GM20431 (cell line): Measurements from ENCODE around the gene PRKN.

ENCODE experiments used
- in situ Hi-C: fragments of 300-500 bp; cut with MseI, MboI; formaldehyde crosslinking; loops from one replicate; pipeline ENCODE4 v1.15.0; 2020; ENCODE audit warnings: low sequenced_read_pairs; ENCODE audit not compliant: unreplicated experiment

Gene PRKN

DNA sequence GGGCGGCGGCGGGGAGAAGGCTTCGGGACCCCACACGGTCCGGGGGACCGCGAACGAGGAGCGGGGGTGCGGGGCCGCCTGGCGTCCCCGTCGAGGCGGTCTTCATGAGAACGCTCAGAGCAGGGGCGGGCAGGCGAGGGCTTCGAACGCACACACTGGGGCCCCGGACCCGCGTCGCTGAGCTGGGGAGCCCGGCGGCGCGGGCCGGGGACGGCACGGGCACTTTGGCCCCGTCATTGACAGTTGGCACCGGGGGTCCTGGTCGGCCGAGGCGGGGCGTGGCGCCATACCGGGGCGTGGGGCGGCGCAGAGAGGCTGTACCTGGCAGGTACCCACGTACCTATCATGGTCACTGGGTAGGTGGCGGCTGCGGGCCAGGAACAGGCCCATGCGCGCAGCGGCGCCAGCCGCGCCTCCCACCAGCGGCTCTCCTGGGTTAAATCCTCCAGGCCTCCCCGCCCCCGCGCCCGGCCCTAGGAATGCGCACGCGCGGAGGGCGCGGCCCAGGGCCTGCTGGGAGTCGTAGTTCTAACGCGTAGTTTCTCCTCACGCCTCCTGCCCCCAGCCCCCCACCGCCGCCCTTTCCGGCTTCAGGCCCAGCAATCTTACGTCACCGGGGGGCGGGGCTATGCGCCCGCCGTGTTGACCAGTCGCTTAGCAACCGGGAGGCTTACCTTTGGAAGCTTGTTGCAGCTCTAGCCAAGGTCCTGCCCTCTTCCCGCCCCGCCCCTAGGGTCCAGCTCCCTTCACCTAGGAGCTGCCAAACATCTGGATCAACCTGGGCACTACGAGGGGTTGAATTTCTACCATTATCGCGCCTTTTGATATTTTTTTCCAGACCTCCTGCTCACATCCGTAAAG lies at the start of gene PRKN, which contains the start of gene PACRG:
TSS of gene PRKN (minus strand) at position 445 of the 861 bp plus-strand sequence.
TSS of gene PACRG (plus strand) at position 653 of the 861 bp plus-strand sequence.
- in situ Hi-C loops, result no loop called here

DNA sequence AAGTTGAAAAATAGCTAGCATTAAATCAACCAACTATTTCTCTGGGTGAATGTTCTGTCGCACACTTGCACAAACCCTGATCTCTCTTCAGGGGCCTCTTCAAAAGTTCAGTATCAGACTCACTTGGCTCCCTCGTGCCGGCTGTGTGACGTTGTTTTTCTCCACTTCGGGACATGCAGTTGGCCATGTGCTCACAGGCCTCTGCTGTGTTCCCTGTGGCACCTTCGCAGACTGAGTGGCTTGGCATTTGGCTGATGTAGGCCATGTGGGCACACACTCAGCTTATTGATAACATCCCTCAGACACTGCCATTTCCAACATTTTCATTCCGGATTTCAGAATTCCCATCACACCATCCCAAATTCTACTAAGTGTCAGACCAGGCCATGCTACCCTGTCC lies 49.5 kb upstream of the PRKN start:
- in situ Hi-C loops, result no loop called here

DNA sequence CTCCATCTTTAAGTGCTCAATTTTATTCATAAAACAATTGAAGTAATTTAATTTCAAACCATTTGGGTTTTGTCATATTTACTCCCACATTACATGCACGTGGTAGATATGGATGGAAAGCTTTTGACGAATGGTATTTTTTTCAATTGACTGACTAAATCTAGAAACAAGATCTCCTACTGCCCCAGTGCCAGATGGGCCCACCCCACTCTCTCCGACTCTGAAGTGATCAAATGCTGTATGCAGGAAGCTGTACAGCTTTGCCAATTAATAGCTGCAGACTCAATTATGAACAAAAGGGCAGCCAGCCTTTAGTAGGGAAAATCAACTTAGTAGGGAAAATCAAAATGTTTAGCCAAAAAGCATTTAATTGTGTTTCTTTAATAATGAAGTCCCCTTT lies 46.4 kb upstream of the PRKN start:
- in situ Hi-C loops, result no loop called here

DNA sequence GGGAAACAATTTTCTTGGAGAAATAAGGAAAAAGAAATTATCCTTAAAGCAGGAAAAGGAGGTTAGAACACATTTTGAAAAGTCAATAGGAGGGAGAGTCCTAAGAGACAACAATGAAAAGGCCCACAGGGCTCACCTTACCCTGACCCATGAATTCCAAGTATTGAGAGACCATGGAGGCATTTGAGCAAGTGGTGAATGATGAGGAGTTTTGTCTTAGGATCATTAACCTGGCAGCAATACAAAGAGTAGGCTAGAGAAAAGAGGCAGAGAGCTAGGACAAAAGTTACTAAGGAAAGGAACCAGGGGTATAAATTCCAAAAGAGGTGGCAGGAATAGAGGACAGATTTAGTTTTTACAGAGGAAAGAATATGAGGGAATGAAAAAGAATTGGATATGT lies 44.9 kb upstream of the PRKN start:
- in situ Hi-C loops, result no loop called here

DNA sequence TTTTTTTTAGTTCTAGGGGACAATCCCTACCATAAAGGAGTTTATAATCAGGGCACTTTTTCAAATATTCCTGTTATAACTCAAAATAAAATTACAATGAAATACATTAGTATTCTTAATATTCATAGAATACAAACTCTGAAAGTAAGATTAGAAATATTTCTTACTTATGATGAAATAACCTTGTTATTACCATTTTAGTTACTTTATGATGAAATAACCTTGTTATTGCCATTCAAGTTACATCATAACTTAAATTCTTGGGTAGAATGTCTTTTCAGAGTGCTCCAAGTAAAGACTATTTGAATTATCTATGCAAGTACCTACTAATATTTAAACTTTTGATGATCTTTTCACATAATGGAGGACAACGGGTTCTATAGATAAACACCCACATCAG lies 43.4 kb upstream of the PRKN start:
- in situ Hi-C loops, result no loop called here

DNA sequence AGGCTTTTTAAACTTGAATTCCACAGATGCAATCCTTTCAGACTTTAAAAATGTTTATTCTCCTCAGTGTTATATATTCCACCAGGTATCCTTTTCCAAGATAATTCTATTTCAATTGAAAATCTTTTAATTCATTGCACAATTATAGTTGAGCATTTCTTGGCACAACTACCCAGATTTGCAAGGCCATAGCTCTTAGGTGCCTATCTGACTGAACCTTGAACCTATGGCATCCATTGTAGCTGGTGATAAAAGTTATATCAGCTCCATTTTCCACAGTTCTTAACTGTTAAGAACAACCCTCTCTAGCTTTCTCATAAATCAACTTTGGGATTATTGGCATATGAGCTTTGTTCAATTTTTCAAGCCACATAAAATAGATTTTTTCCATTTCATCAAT lies 42.6 kb upstream of the PRKN start:
- in situ Hi-C loops, result no loop called here

DNA sequence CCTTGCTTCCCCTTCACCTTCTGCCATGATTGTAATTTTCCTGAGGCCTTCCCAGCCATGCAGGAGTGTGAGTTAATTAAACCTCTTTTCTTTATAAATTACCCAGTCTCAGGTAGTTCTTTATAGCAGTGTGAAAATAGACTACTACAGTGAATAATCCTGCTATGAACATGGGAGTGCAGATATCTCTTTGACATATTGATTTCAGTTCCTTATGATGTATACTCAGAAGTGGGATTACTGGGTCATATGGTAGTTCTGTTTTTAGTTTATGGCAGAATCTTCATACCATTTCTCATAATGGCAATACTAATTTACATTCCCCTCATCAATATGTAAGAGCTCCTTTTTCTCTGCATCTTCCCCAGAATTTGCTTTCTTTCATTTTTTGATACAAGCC lies 26.2 kb upstream of the PRKN start:
- in situ Hi-C loops, result no loop called here

DNA sequence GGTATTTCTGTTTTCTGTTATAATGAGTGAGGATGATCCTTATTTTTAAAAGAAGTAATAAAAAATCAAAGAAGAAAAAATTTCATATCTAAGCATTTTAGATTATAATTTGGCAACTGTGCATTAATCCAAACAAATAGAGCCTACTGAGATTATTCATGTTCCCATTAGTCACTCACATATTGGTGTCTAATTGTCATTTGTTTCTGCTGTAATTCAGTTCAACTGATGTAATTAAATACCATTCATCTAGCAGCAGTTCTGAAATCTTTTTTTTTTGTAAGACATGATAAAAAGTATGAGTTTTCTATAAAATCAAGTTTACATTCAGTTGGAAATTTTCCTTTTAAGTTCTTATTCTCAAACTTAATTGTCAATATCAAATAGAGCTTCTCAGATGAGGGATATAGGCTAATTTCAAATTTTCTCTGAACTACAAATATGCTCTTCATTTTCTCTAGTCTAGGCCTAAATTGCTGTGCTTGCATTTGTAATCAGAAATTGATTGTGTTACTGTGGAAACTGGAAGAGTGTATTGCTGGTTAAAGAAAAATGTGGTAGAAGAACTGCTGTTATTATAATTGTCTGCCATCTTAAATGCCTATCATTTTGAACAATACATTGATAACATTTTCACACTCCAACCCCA lies 23.8 kb upstream of the PRKN start:
- in situ Hi-C loops, result no loop called here

DNA sequence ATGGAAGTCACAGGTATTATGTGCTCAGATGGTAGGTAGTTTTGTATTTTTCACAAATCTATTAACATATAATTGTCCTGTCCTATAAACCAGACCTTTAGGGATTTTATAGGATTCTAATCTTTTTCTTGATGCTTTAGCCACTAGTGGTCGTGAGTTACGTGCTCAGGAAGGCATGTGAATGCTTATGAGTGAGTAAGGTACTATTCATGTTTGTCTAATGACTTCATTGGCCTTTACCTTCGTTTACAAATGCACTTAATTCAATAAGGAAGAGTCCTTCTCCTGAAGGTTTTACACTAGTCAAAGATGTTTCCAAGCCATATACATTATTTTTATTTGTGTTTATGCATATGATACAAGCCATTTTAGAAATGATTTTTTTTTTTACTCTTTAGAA lies 23.2 kb upstream of the PRKN start:
- in situ Hi-C loops, result no loop called here

DNA sequence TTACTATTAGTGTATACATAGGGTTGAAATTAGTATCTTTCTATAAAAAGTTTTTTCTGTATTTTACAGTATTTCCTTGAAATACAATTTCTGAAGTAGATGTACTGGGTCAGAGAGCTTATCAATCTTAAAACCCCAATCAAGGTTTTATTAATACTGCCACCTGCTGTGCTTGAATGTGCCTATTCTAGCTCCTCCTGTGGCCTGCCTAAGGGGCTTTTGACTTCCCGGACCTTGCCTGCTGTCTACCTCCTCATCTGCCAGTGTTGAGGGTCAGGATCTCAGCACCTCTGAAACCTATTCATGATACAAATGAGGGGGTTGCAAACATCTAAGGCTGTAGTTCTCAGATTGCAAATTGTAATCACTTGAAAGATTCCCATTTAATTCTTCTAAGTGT lies 9.4 kb upstream of the PRKN start:
- in situ Hi-C loops, result no loop called here

DNA sequence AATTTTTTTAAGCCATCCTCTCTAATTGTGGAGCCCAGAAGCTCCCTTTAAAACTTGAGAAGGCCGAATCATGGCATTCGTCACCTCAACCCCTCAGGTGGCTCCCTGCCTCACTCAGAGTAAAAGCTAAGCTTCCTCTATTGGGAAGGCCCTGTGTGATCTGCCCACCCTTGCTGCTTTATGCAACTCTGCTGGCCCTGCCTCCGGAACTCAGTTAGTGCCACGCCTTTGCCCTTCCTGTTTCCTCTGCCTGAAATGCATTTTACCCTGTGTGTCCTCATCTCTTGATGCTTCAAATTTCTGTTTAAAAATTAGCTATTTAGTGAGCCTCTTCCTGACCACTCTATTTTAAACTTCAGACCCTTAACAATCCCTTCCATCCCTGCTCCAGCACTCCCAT lies 5.9 kb upstream of the PRKN start:
- in situ Hi-C loops, result no loop called here

DNA sequence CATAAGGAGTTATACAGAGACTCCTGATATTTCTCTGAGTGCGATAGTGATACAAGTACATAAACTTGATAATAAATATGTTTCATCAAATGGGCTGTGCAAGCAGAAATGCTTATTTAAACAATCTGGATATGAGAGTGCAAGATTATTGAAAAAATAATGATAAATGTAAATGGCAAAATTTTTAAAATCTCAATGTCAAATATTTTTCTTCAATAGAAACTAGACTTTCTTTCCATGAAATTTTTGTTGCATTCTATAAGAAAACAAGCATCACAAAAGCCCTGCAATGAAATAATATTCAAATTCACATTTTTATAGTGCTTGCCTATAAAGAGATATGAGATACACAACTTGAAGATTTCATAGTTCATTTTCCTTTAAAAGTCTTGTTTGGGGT lies 2.9 kb upstream of the PRKN start:
- in situ Hi-C loops, result no loop called here

DNA sequence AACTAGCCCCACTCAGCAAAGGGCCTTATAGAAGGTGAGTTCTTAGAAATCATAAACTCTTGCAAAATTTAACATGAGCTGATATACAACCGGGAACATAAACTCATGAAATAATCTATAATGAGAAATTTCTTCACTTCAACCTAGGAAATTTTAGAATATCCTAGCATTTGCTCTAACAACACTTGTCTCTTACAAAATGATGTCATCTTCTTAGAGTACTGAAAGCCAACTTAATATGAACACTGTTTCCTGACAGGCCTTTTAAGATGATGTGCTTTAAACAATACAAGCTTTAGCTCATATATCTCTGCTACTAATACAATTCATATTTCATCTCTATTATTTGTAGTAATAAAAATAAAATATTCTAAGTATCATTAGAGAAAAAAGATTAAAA lies 1.1 kb upstream of the PRKN start:
- in situ Hi-C loops, result no loop called here

DNA sequence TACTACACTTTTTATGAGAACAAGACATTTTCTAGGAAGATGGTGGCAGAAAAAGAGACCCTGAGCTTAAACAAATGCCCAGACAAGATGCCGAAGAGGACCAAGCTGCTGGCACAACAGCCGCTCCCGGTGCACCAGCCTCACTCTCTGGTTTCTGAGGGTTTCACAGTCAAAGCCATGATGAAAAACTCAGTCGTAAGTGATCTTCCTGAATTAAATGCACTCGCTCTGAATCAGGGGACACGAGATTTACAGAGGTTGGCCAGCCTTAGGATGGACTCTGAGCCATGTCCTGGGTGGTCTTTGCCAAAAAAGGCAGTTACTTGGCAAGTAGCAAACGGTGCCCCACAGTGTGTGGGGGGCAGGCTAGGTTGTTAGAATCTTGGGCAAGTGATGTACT lies 631 bp upstream of the PRKN start:
- in situ Hi-C loops, result no loop called here

DNA sequence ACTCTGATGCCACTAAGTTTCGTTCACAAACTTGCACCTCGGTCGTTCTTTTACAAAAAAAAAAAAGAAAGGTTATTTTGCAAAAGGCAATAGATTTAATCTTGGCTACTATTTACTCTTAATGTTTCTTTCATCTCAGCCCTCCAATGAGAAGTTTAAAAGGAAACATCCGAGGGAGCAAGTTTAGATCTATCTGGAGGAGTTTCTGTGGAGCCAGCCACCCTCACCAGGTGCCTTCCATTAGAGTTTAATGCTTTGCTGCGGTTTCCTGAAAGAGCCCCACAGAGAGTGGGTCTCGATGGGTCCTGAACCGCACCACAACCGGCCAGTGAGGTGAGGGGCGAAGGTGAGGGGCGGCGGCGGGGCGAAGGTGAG lies 632 bp downstream of the PRKN start:
- in situ Hi-C loops, result no loop called here

DNA sequence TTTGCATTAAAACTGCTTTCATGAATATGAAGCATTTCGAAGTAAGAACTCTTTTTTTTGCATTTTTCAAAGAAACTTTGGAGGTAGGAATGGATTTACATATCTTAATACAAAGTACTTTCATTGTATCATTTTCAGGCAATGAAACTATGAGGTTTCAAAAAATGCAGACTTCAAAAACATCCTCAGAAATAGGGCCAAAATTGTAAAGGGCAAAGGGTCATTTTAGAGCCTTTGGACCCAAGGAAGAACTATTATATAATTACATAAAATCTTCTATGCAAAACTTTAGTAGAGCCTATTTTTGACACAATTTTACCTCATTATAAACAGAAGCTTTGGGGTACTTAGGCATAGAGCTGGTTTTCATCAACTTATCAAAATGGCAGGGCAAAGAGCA lies 4.9 kb downstream of the PRKN start:
- in situ Hi-C loops, result no loop called here

DNA sequence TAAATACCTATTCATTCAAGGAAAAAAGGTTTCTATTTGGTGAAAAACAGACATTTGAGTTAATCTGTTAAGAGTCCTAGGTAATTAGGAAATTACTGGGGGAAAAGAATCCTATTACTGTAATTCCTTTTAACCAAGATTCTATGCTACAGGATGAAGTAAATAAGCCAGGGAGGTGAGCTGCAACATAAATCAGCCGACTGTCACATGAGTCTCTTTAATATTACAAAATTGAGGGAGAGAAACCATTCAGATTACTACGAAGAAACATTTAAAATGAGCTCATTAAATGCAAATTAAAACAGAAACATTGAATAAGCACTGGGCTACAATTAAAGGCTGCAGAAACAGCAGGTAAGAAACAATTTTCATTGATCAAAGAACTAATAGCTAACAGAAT lies 5.3 kb downstream of the PRKN start:
- in situ Hi-C loops, result no loop called here

DNA sequence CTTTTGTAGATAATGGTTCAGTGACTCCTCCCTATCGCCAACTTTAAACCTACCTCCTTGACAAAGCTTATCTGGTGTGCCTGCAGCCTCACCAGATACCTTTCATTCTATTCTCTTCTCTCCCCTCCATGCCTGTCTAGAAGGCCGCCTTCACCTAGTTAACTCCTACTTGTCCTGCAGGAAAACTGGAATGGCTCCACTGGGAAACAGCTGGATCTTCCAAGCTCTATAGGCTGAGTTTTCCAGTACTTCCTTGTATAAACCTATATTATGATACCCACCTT lies 6.2 kb downstream of the PRKN start:
- in situ Hi-C loops, result no loop called here

DNA sequence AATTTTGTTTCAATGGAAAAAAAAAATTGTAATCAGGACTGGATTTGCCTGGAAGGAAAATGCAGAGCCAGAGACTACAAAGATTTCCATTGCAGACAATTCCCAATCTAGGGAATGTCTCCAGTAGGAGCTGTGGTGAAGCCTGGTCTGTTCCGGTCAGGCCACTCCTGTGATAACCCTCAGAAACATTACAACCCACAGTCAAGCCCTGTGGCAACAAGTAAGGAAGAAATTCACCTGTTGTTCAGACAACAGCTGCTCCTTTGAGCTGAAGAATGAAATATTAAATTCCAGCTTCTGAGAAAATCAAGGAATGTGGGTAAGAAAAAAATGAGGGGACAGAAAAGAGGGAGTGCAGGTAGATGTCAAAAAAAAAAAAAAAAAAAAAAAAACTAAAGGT lies 8.0 kb downstream of the PRKN start:
- in situ Hi-C loops, result no loop called here

DNA sequence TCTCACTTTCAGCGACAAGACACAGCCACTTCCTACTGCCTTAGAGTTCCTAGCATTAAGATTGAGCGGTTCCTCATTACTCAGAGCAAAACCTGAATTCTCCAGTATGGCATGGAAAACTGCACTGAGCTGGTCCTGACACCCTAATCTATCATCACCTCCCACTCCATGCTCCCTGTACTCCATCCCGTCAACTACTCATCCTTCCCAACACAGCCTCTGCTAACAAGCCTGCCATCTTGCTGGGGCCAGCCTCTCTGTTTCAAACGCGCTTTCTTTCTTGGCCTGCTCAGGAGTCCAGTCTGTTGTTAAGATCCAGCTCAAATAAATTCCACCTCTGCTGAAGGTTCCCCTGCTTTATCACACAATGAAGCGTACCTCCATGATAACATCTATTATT lies 12.0 kb downstream of the PRKN start:
- in situ Hi-C loops, result no loop called here

DNA sequence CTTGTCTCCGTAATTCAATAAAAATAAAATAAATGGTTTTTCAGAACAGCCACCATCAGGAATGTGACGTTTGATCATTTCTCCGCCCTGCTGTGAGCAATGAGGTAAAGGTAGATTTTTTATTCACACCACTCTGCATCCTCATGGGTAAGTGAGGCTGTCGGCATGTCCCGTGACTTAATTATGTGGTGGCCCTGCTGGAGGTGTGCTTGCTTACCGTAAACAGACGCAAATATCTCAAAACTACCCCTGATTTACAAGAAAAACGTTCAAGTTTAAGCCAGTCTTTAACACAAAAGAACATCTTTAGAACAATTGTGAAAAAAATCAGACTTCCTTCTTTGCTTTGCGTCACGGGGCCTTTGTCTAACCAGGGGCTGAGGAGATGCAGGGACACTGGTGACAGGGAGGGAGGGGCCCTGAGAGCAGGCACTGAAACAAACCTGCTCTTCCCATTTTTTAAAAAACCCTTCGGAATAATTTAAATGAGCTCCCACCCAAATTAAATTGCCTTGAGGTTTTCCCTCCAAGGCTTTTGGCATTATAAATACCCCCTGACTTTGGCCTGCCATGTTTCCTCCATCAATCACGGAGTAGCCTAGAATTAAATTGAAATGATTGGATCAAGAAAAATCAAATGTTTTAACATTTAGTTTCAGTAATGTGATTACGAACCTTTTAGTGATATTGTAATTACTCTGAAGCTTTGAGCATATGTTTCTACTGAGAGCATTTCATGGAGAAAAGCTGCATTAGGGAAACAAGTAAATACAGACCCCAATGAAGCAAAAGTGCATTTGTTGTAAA lies 13.4 kb downstream of the PRKN start:
- in situ Hi-C loops, result no loop called here
